Stimulated activated CD4-positive, alpha-beta T cell treated with anti-CD3 and anti-CD28 coated beads, Interleukin-15, amount 100 ng/mL, for 1 hour (primary cell): ENCODE data around the gene E2F2.

Experiments
- DNase-seq, 2 donors: peaks; one replicate each; pipeline ENCODE4 v3.0.0-alpha.2; 2020; ENCODE audit warnings: low read depth in 1 of 2, low spot score in 1 of 2

Gene E2F2

GRCh38 chr1:23563755-23564374 lies 32.8 kb upstream of the E2F2 start:
- DNase-seq: no peak

GRCh38 chr1:23563003-23563402 lies 32.0 kb upstream of the E2F2 start:
- DNase-seq: no peak

- DNase-seq: no peak
Measured at GRCh38 chr1:23562137-23562876, 31.3 kb upstream of the E2F2 start.

- no peak for DNase-seq
Measured at GRCh38 chr1:23561813-23562100, 30.7 kb upstream of the E2F2 start.

GRCh38 chr1:23561076-23561812 lies 30.2 kb upstream of the E2F2 start:
- no peak for DNase-seq

- DNase-seq: no peak
Measured at GRCh38 chr1:23559985-23560741, 29.1 kb upstream of the E2F2 start.

GRCh38 chr1:23559136-23559984 lies 28.3 kb upstream of the E2F2 start, which contains the start of gene ID3:
ID3 (minus strand) TSS chr1:23559501; CDS start chr1:23559426, 75 bp downstream.
- peak; percentile 82 to 88 for DNase-seq

- no peak for DNase-seq
Measured at GRCh38 chr1:23558872-23559135, 27.8 kb upstream of the E2F2 start.

GRCh38 chr1:23558140-23558871 lies 27.3 kb upstream of the E2F2 start:
- DNase-seq: no peak

- no peak for DNase-seq
Measured at GRCh38 chr1:23557471-23558124, 26.6 kb upstream of the E2F2 start.

GRCh38 chr1:23556635-23557470 lies 25.8 kb upstream of the E2F2 start:
- no peak for DNase-seq

- no peak for DNase-seq
Measured at GRCh38 chr1:23555986-23556634, 25.1 kb upstream of the E2F2 start.

GRCh38 chr1:23555270-23555985 lies 24.4 kb upstream of the E2F2 start:
- DNase-seq: no peak

- peak; percentile 81 for DNase-seq
Measured at GRCh38 chr1:23554481-23555269, 23.6 kb upstream of the E2F2 start.

GRCh38 chr1:23554127-23554480 lies 23.1 kb upstream of the E2F2 start:
- DNase-seq: no peak

- no peak for DNase-seq
Measured at GRCh38 chr1:23553231-23554126, 22.4 kb upstream of the E2F2 start.
